Measurements from ENCODE around the gene XRRA1.

- TF ChIP-seq CTCF (IDR thresholded peaks at IDR 0.05) (no peak), EZH2 (IDR thresholded peaks at IDR 0.05) (no peak), EZH2phosphoT487 (IDR thresholded peaks at IDR 0.05) (no peak)
Measured at GRCh38 chr11:74909385-74909784, 39.5 kb downstream of the XRRA1 start.

Measured in neural progenitor cell (in vitro differentiated cells).